B cell (primary cell): ENCODE measurements around the gene ANKS1A. TPM values are rescaled to one million over a fixed set of nuclear protein-coding genes. Genes with fewer than 3 reads are reported as not detected.

Experiments used
- ATAC-seq: fragments of 200-7000 bp; cut with Tn5 transposase; one replicate; pipeline ENCODE4 v1.10.0; 2021; ENCODE audit warnings: low read depth, mild to moderate bottlenecking, moderate number of reproducible peaks, moderate library complexity
- CTCF ChIA-PET: fragments of 350-600 bp; sonication (Branson Sonifier 250); formaldehyde crosslinking; loops from one replicate; lab custom pipeline; 2021; ENCODE audit warnings: antibody characterized with exemption, inconsistent platforms; lab: Charles Lee
- POLR2A ChIA-PET: fragments of 350-600 bp; sonication (Branson Sonifier 250); formaldehyde crosslinking; loops from one replicate; lab custom pipeline; 2021; ENCODE audit warnings: antibody characterized with exemption; lab: Charles Lee
- DNase-seq: peaks from one replicate; pipeline ENCODE4 v3.0.0; 2013
- H2AFZ ChIP-seq: 2 replicates; pipeline ENCODE4 v1.6.1; 2012; ENCODE audit warnings: mild to moderate bottlenecking, low read depth, low read length; ENCODE audit not compliant: insufficient read depth, poor library complexity, severe bottlenecking
- H3K27ac ChIP-seq, 2 donors: 1 replicate in 1 of 2; 2 replicates in 1 of 2; pipeline ENCODE4 v1.5.1; 2012 to 2013; ENCODE audit warnings: low read length in 2 of 2, mild to moderate bottlenecking in 2 of 2, moderate library complexity in 1 of 2
- H3K27me3 ChIP-seq, 4 experiments: fragments of 200-600 bp in 1 of 4; sonication (generic) in 1 of 4; replicated peaks in 1 of 4; 1 replicate in 2 of 4; 2 replicates in 2 of 4; pipeline versions ENCODE4 v1.6.1 to v1.7.0; 2013 to 2016; ENCODE audit warnings: low read length in 3 of 4, mild to moderate bottlenecking in 2 of 4, mixed read lengths in 1 of 4, moderate library complexity in 1 of 4; ENCODE audit not compliant: insufficient read depth in 4 of 4, control insufficient read depth in 3 of 4; ENCODE audit errors: control extremely low read depth in 1 of 4
- H3K36me3 ChIP-seq, 2 experiments: replicated peaks in 1 of 2; 1 replicate in 1 of 2; 2 replicates in 1 of 2; pipeline versions ENCODE4 v1.6.1 to v1.7.1; 2013; ENCODE audit warnings: low read length in 1 of 2; ENCODE audit not compliant: insufficient read depth in 2 of 2, control insufficient read depth in 1 of 2; ENCODE audit errors: control extremely low read depth in 1 of 2, extremely low read depth in 1 of 2
- H3K4me1 ChIP-seq, 2 donors: fragments of 200-600 bp in 1 of 2; sonication (generic) in 1 of 2; 1 replicate in 1 of 2; 2 replicates in 1 of 2; pipeline versions ENCODE4 v1.5.1 to v1.6.1; 2013 to 2017; ENCODE audit warnings: low read length in 2 of 2; ENCODE audit not compliant: control insufficient read depth in 2 of 2, insufficient read depth in 2 of 2
- H3K4me2 ChIP-seq: replicated peaks from 2 replicates; pipeline ENCODE3; 2012; ENCODE audit warnings: mild to moderate bottlenecking, low read depth, low read length; ENCODE audit not compliant: poor library complexity, severe bottlenecking
- H3K4me3 ChIP-seq, 5 experiments: fragments of 200-600 bp in 1 of 5; sonication (generic) in 1 of 5; 1 replicate in 3 of 5; 2 replicates in 2 of 5; pipeline versions ENCODE4 v1.5.1 to v1.7.0; 2011 to 2016; ENCODE audit warnings: low read length in 4 of 5, mild to moderate bottlenecking in 4 of 5, low read depth in 2 of 5, control low read depth in 1 of 5, moderate library complexity in 1 of 5; ENCODE audit not compliant: insufficient read depth in 1 of 5; ENCODE audit errors: control extremely low read depth in 1 of 5, extremely low read depth in 1 of 5
- H3K79me2 ChIP-seq: fragments of 200-600 bp; sonication (generic); one replicate; pipeline ENCODE4 v1.6.0; 2016; ENCODE audit warnings: low read length; ENCODE audit not compliant: control insufficient read depth, insufficient read depth
- H3K9ac ChIP-seq: fragments of 200-600 bp; sonication (generic); 2 replicates; pipeline ENCODE4 v1.6.1; 2017; ENCODE audit warnings: mild to moderate bottlenecking, low read length, moderate library complexity
- H3K9me3 ChIP-seq, 3 donors: one replicate each; pipeline versions ENCODE4 v1.6.1 to v1.7.1; 2013; ENCODE audit warnings: low read length in 2 of 3; ENCODE audit not compliant: control insufficient read depth in 2 of 3, insufficient read depth in 1 of 3; ENCODE audit errors: control extremely low read depth in 1 of 3
- H4K20me1 ChIP-seq: 2 replicates; pipeline ENCODE4 v1.6.0; 2012; ENCODE audit warnings: mild to moderate bottlenecking, low read length; ENCODE audit not compliant: insufficient read depth, control insufficient read depth, poor library complexity, severe bottlenecking
- H3K27ac Mint-ChIP-seq: one replicate; pipeline ENCODE4 v1.8.0; 2021; ENCODE audit warnings: mixed read lengths
- H3K27me3 Mint-ChIP-seq: one replicate; pipeline ENCODE4 v1.8.0; 2021; ENCODE audit warnings: mixed read lengths
- H3K4me1 Mint-ChIP-seq: one replicate; pipeline ENCODE4 v1.8.0; 2021; ENCODE audit warnings: mixed read lengths
- H3K4me3 Mint-ChIP-seq: one replicate; pipeline ENCODE4 v1.8.0; 2021; ENCODE audit warnings: mixed read lengths
- H3K9me3 Mint-ChIP-seq: one replicate; pipeline ENCODE4 v1.8.0; 2022; ENCODE audit warnings: mixed read lengths; ENCODE audit not compliant: insufficient read depth
- EZH2 ChIP-seq: IDR thresholded peaks from 2 replicates; pipeline ENCODE4 v1.6.1; 2012; ENCODE audit warnings: borderline replicate concordance, low read depth, mild to moderate bottlenecking, moderate library complexity, low read length; ENCODE audit not compliant: insufficient read depth, poor library complexity, severe bottlenecking
- WGBS: methylation state at CpG from one replicate; pipeline ENCODE4 v1.1.5; 2013; ENCODE audit warnings: missing lambda C conversion rate; ENCODE audit not compliant: insufficient coverage; 5-methylcytosine and 5-hydroxymethylcytosine counted together
- intact Hi-C: fragments of 100-400 bp; cut with micrococcal nuclease; formaldehyde crosslinking; loops from one replicate; pipeline ENCODE4 v1.10.0; 2022
- polyA plus RNA-seq: library from polyadenylated mRNA; depleted of rRNA; stranded (reverse); fragments of >200 nt; gene quantifications from 2 replicates; pipeline ENCODE4 v1.2.3, GENCODE V29; 2012
- total RNA-seq, 2 donors: library from RNA; stranded (reverse); fragments of 120-200 nt in 1 of 2; gene quantifications; 1 replicate in 1 of 2; 2 replicates in 1 of 2; pipeline versions ENCODE4 v1.2.3 to v1.2.4, GENCODE V29; 2013 to 2022
- TF ChIP-seq, protein P1 (sequence below): fragments of 200-600 bp; IDR thresholded peaks from one replicate; pipeline ENCODE4 v1.8.0; 2022; ENCODE audit warnings: antibody characterized with exemption, mild to moderate bottlenecking

ANKS1A gene
- total and polyA plus RNA-seq, 2 donors (not counting 1 experiment from before 2014, with no cell fraction given), result 3.4 to 19.7 TPM

DNA sequence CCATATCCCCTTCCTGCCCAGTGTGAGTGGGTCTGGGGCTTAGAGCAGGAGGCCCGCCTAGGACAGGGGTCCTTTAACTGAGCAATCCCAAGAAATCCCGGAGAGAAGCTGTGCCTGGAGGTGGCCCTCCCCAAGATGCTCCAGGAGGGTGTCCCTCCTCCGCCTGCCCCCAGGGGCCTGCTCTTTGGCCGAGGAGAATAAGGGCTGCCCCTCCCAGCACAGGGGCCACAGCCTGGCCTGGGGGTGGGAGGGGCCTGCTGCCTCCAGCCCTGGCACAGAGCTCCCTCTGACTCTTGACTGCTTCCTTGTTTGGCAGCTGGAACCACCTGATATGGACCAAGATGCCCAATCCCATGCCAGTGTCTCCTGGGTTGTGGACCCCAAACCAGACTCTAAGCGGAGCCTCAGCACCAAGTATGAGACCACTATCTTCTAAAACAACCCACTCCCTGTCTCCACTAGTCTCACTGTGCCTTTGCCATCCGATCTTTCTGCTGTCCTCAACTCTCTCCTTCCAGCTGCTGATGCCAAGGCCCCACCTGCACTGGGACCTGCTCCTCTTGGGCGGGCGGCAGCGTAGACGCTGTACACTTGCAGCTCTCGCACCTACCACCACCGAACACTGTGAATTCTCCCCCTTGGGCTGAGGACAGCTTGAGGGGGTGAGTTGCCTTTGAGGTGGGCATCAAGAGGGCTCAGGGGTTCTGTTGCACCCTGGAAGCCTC lies 197.7 kb downstream of the ANKS1A start:
- Mint-ChIP-seq H3K9me3 (no peaks in the 10 kb centered on the region), H3K4me1 (no peaks in the 10 kb centered on the region), H3K27ac (no peak overlapping the region), H3K4me3 (no peak overlapping the region), H3K27me3 (no peaks in the 10 kb centered on the region)
- H3K27me3 ChIP-seq, result no peaks in the 10 kb centered on the region
- H3K27ac ChIP-seq, result no peak overlapping the region
- 100% methylated on average over 6 of the region's 12 CpGs for WGBS
- CTCF ChIA-PET, result no interaction called here
- H3K9me3 ChIP-seq, result no peaks in the 10 kb centered on the region
- TF ChIP-seq, protein P1, sequence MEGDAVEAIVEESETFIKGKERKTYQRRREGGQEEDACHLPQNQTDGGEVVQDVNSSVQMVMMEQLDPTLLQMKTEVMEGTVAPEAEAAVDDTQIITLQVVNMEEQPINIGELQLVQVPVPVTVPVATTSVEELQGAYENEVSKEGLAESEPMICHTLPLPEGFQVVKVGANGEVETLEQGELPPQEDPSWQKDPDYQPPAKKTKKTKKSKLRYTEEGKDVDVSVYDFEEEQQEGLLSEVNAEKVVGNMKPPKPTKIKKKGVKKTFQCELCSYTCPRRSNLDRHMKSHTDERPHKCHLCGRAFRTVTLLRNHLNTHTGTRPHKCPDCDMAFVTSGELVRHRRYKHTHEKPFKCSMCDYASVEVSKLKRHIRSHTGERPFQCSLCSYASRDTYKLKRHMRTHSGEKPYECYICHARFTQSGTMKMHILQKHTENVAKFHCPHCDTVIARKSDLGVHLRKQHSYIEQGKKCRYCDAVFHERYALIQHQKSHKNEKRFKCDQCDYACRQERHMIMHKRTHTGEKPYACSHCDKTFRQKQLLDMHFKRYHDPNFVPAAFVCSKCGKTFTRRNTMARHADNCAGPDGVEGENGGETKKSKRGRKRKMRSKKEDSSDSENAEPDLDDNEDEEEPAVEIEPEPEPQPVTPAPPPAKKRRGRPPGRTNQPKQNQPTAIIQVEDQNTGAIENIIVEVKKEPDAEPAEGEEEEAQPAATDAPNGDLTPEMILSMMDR, result no peak
- no peak for TF ChIP-seq EZH2
- H4K20me1 ChIP-seq, result no peaks in the 10 kb centered on the region
- H3K4me1 ChIP-seq, result no peaks in the 10 kb centered on the region
- no peak overlapping the region for H2AFZ ChIP-seq
- POLR2A ChIA-PET, result no interaction called here
- no peak overlapping the region for H3K9ac ChIP-seq
- no peak overlapping the region for H3K4me2 ChIP-seq
- H3K79me2 ChIP-seq, result no peaks in the 10 kb centered on the region
- intact Hi-C loops, result no loop called here
- no peak overlapping the region for H3K4me3 ChIP-seq
- peaks cover 0 to 25% of the 10 kb centered on the region in 2 experiments for H3K36me3 ChIP-seq
- ATAC-seq (no peak), DNase-seq (no peak)

DNA sequence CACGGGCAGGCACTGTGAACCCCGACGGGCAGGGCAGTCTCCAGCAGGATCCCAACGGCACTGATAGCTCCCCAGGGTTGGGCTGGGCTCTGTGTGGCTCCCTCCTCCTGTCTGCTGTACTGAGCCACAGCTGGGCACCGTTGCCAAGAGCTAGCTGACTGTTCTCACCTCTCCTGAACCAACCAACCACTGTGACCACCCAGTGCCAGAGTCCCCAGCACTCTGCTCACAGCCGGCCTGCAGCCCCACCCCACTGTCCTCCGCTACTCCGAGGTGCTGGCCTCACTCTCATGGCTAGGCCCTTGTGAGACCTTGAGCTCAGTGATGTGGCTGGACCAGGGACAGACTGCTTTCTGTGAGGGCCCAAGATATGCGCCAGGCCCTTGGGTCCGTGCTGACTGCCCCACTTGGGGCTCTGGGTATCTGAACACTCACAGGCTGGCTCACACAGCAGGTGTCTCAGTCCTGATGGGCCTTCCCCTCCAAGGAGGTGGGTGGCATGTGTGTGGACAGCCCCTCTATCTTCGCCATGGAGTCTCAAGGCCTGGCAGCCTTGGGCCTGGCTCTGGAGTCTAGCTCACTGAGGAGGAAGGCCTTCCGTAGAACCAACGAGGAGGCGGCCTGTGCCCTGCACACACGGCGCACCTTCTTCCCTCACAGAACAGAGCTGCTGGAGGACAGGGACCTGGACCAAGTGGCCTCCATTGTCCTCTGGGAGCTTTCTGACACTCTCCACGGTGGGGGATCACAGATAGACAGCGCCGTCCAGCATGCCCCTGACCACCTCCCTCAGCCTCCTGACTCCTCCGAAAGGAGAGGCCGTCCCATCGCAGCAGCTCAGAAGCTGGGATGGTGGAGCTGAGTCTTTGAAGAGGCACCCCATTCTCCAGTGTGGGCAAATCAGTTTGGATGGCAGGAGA lies 198.6 kb downstream of the ANKS1A start:
- H2AFZ ChIP-seq, result no peak overlapping the region
- no peak overlapping the region for H3K27ac Mint-ChIP-seq
- peaks cover 0 to 17% of the 10 kb centered on the region in 2 experiments for H3K36me3 ChIP-seq
- H3K27ac ChIP-seq, result no peak overlapping the region
- no peaks in the 10 kb centered on the region for H4K20me1 ChIP-seq
- H3K9me3 ChIP-seq, result no peaks in the 10 kb centered on the region
- H3K9ac ChIP-seq, result no peak overlapping the region
- H3K4me1 ChIP-seq, result no peaks in the 10 kb centered on the region
- H3K4me1 Mint-ChIP-seq, result no peaks in the 10 kb centered on the region
- DNase-seq, result no peak
- no peak overlapping the region for H3K4me3 ChIP-seq
- H3K79me2 ChIP-seq, result no peaks in the 10 kb centered on the region
- H3K27me3 ChIP-seq, result no peaks in the 10 kb centered on the region
- no peak overlapping the region for H3K4me2 ChIP-seq
- intact Hi-C loops, result no loop called here
- no peaks in the 10 kb centered on the region for H3K27me3 Mint-ChIP-seq
- ATAC-seq, result no peak
- no peak overlapping the region for H3K4me3 Mint-ChIP-seq
- TF ChIP-seq EZH2, result no peak
- TF ChIP-seq, protein P1, result no peak
- WGBS, result 93% methylated on average over 17 of the region's 22 CpGs
- ChIA-PET CTCF (no interaction called here), POLR2A (no interaction called here)
- H3K9me3 Mint-ChIP-seq, result no peaks in the 10 kb centered on the region
